VCaP (cell line): ENCODE measurements around the gene TFPT.

Source experiments
- H3K27ac ChIP-seq: fragments of 450-650 bp; 2 replicates; pipeline ENCODE4 v1.5.1; 2017
- CTCF ChIP-seq: fragments of 450-650 bp; conservative IDR thresholded peaks from 2 replicates; pipeline ENCODE4 v1.5.1; 2017; ENCODE audit warnings: mild to moderate bottlenecking, moderate library complexity

TFPT gene

GRCh38 chr19:54127688-54128440 is 12.4 kb upstream of the TFPT start:
- TF ChIP-seq CTCF, result no peak

GRCh38 chr19:54125713-54126112 is 10.3 kb upstream of the TFPT start:
- no peak overlapping the region for H3K27ac ChIP-seq

More at GRCh38 chr19:54127688-54128440, 12.4 kb upstream of the TFPT start:
- H3K27ac ChIP-seq, result no peak overlapping the region

GRCh38 chr19:54124393-54124792 is 8.9 kb upstream of the TFPT start:
- no peak for TF ChIP-seq CTCF
- H3K27ac ChIP-seq, result no peak overlapping the region

More at GRCh38 chr19:54125713-54126112, 10.3 kb upstream of the TFPT start:
- no peak for TF ChIP-seq CTCF

- no peak overlapping the region for H3K27ac ChIP-seq
- TF ChIP-seq CTCF, result no peak
These were observed 8.2 kb upstream of the TFPT start for GRCh38 chr19:54123682-54124081.

GRCh38 chr19:54121259-54121658 is 5.8 kb upstream of the TFPT start:
- TF ChIP-seq CTCF, result no peak

GRCh38 chr19:54114340-54115108 is 933 bp downstream of the TFPT start:
- peak overlapping the region; percentile 85 for H3K27ac ChIP-seq
- no peak for TF ChIP-seq CTCF

More at GRCh38 chr19:54121259-54121658, 5.8 kb upstream of the TFPT start:
- H3K27ac ChIP-seq, result no peak overlapping the region

- no peak overlapping the region for H3K27ac ChIP-seq
- TF ChIP-seq CTCF, result no peak
These were observed 5.8 kb downstream of the TFPT start for GRCh38 chr19:54109651-54110050.
